NCI-H2029 treated with DMSO at 0.1 percent for 48 hours (cell line): ENCODE results near the gene RAB9A.
"Not testable (repeated sequence)": the region's sequence is repeated elsewhere in the genome, so short reads cannot be mapped to it uniquely, and the experiment has no call there.

Experiments
- DNase-seq: peaks from one replicate; lab custom pipeline; 2025; lab: John Stamatoyannopoulos, UW

RAB9A gene

DNA sequence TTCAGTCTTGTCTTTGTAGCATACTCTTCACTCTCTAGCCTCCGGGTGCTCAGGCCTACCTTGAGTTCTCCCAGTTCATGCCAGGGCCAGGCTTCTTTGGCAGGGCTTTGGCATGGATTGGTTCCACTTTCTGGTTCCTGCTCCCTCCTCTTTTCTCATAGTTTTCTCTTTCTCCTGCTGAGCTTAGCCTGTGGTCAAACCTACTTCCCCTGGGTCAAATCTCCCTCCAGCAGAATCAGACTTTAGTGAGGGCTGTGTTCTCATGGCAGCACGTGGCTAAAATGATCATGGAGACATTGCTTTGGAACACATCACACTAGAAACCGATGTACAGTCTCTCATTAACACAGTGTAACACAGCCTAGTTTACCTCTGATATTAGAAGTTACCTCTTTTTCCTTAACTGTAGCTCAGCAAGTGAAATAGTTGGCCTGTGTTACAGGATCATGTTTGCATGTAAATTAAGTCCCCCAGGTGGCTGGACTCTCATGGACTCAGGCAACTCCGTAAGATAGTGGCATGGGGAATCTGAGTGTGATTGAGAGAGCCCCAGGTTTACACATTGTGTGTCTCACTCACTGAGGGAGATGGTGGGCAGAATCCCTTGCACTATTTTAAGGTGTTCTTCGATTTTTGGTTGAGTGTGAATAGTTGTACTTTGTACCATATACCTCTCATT is 13.3 kb downstream of the RAB9A start:
- DNase-seq = no peak

DNA sequence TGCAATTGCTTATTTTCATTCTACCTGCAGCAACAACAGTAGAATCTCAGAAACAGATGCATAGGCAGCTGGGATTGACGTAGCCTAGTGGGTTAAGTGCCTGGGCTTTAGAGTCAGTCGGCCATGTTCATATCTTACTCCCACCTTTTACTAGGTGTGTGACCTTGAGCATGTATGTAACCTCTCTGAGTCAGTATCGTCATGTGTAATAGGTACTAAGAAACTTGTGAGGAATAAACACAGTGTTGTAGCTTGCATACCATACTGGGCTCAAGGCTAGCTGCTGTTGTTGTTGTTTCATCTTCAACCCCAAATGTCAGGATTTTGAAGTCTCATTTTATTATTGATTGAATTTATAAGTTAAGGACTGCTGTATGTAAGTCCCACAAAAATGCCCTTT is 14.2 kb downstream of the RAB9A start:
- no peak for DNase-seq

DNA sequence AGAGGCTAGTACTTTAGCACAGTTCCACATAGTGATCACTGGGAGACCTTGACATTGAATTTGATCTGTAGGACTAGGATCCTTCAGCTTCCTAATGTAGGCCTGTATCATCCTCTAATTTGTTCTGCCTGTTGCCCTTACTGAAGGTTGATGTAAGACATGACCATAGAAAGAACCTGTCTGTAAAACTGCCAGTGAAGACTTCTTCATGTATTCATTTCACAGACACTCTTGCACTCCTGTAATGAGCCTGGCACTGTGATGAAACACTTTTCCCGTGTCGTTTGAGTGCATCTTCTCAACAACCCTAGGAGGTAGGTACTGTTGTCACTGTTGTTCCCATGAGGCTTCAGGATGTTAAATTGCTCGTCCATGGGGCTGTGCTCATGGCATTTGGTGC is 14.7 kb downstream of the RAB9A start:
- DNase-seq = no peak

DNA sequence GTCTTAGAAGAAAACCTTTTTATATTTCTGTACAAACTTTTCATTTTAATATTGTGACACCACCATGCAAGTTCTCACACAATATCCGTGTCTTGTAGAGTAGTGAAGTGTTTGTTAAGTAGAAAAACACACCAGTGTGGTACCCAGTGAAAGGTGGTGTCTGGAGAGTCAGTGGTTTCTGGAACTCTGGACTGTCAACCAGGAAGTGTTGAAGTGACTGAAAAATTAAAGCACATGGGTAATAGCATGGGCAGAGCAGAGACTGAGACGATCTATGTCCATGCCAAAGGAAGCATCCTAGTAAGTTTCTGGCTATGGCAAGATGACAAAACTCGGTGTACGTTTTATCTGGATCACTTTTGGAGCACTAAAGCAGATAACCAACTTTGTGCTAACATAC is 22.2 kb downstream of the RAB9A start:
- no peak for DNase-seq

DNA sequence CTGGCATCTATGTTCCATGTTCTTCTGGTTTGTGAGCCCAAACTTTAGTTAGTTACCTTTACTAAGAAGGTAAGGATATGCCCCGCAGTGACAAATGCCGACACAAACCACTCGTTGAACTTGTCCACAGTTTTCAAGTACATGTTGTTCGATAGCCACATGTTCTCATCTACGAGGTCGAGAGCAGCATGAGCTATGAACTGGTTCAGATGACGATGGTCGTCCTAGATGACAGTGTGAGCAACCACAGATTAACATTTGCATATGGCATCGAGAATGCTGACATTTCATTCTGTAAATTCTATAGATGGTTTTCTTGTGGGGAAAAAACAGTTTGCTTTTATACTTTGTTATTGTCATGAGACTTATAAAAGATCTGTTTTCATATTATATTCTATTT is 27.5 kb downstream of the RAB9A start:
- no peak for DNase-seq

DNA sequence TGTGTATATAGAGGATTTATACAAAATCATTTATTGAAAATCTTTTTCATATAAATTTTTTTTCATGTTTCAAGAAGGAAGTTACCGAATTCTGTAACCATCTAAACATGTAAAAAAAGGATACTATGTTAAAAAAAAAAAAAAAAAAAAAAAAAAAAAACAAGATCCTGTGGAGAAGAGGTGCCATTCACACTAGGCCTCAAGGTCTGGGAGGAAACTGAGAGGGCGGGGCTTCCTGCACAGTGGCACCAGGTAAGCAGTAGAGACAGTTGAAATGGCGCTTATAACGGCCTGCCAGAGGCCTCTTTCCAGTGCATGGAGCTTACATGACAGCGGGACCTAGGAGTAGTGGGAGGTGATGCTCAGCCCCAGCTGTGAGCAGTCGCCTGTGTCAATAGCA is 28.0 kb downstream of the RAB9A start:
- no peak for DNase-seq

DNA sequence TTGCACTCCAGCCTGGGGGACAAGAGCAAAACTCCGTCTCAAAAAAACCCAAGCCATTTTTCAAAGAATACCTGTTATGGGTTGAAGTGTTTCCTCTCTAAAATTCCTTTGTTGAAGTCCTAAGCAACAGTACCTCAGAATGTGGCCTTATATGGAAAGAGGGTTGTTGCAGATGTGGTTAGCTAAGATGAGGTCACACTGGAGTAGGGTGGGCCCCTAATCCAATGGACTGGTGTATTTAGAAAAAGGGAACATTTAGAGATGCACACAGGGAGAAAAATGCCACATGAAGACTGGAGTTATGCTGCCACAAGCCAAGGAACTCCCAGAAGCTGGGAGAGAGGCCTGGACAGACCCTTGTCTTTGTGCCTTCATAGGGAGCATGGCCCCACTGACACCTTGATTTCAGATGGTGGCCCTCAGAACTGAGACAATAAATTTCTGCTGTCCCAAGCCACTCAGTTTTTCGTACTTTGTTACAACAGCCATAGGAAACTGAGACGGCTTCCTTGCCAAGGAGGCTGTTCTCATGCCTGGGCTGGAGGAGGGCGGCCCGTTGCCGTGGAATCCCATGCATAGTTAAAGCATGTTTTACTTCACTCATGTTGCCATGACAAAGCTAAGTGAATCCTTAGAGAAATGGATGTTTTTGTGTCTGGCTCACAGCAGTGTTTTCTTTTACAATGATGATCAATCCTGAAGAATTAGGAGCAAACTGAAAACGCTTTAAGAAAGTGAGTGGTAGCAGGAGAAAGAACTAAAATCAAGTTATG is 29.0 kb downstream of the RAB9A start:
- no peak for DNase-seq

DNA sequence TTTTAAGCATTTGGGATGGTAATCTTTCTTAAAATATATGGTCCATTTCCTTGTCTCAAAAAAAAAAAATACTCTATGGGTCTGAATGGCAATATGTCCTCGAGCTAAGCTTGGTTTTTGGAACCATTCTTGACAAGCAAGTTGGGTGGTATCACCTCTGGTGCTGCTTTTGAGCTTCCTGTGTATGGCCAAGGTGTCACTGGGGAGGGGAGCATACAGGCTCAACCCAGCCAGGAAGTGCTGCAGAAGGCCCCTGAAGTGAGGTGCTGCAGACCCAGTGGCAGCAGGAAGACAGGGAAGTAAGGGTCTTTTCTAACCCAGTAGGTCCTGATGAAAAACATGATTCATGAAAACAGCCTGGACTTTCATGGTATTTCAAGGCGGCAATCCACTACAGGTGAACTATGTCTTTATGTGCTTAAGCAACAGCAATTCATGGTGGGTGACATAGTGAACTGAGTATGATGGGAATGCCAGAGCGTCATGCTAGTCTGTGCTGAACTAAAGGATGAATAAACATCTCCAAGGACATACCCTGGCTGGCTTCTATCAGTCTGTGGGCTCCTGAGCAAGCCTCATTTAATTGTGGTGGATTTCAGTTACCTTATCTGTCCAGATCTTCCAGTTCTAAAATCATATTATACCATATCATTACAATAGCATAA is 30.4 kb downstream of the RAB9A start:
- DNase-seq = no peak

DNA sequence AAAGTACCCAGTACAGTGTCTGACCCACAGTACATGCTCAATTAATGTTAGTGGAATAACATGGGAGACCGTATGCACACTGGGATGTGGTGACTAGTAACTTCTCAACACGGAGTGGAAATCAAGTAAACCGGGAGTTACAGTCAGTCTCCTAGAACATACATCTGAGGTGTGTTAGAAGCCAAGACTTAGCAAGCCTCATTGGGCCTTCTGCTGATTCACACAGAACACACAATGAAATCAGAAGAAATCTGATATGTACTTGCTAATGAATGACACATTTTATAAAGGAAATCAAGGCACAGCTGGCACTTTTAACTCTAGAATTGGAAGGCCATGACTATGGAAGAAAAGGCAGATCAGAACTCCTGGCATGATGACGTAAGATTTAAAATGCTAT is 32.4 kb downstream of the RAB9A start:
- no peak for DNase-seq

DNA sequence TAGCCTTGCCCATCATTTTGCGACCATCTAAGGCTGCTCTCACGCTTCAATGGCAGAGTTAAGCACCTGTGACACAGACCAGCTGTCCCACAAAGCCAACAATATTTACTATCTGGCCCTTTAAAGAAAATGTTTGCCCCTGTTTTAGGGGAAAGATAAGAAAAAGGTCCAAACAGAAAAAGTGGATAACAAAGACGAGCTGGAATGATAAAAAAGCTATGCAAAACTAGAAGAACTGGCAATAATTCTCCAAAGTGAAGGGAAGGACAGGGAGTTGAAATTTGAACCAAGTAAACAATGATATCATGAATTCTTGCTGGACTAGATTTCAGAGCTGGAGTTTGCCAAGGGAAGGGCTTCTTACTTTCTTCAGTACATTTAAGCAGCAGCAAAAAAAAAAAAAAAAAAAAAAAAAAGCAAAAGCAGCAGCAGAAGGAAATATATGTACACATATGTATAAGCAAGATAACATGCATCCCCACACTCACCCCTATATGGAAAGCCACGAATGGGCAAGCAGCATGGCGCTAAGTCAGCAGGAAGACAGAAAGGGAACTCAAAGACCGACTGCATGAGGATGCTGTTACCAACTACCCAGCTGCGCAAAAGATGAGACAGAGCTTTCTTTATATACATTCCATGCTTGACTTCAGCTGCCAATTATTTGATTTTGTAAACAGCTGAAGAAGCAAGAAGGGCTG is 33.0 kb downstream of the RAB9A start:
- DNase-seq = no peak

DNA sequence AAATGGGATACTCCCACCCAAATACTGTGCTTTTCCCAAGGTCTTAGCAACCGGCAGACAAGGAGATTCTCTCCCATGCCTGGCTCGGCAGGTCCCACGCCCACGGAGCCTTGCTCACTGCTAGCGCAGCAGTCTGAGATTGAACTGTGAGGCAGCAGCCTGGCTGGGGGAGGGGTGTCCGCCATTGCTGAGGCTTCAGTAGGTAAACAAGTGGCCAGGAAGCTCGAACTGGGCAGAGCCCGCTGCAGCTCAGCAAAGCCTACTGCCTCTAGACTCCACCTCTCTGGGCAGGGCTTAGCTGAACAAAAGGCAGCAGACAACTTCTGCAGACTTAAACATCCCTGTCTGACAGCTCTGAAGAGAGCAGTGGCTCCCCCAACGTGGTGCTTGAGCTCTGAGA is 36.0 kb downstream of the RAB9A start:
- DNase-seq = not testable (repeated sequence)

DNA sequence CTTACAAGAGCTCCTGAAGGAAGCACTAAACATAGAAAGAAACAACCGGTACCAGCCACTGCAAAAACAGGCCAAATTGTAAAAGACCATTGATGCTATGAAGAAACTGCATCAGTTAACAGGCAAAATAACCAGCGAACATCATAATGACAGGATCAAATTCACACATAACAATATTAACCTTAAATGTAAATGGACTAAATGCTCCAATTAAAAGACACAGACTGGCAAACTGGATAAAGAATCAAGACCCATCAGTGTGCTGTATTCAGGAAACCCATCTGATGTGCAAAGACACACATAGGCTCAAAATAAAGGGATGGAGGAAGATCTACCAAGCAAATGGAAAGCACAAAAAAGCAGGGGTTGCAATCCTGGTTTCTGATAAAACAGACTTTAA is 37.7 kb downstream of the RAB9A start:
- DNase-seq = not testable (repeated sequence)

DNA sequence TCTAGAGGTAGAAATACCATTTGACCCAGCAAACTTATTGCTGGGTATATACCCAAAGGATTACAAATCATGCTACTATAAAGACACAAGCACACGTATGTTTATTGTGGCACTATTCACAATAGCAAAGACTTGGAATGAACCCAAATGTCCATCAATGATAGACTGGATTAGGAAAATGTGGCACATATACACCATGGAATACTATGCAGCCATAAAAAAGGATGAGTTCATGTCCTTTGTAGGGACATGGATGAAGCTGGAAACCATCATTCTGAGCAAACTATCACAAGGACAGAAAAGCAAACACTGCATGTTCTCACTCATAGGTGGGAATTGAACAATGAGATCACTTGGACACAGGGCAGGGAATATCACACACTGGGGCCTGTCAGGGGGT is 41.6 kb downstream of the RAB9A start:
- DNase-seq = not testable (repeated sequence)

DNA sequence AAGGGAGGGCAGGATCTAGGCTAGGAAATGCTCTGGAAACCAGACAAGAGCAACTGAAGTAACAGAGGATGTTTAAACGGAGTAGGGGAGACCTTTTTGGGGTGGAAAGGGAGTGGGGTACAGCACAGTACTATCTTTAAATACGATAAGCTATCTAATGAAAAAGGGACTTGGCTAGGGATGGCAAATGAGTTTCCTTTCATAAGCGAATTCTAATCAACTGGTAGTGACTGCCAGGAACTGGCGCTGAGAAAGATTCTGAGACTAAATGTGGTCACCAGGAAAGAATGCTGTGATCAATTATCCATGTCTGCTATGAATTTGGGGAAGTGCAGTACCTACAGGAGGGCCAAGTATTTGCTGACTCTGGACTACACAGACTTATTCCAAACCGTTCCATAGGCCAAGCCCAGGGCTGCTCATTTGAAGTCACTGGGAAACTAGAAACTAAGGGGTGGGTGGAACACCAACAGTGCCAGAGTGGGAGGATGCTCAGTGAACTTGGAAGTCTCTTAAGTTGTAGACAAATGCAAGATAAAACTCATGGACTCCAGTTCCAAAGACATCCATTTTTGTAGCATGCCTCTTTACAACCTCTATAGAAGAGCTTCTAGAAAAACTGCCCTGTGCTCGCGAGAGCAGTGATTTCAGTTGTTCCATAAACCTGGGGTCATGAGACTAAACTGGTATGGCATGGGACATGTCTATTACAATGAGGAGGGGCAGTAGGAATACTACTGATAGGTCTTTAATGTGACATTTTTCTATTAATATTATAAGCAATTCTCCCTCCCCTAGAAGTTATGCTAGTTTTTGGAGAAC is 43.5 kb downstream of the RAB9A start:
- no peak for DNase-seq

DNA sequence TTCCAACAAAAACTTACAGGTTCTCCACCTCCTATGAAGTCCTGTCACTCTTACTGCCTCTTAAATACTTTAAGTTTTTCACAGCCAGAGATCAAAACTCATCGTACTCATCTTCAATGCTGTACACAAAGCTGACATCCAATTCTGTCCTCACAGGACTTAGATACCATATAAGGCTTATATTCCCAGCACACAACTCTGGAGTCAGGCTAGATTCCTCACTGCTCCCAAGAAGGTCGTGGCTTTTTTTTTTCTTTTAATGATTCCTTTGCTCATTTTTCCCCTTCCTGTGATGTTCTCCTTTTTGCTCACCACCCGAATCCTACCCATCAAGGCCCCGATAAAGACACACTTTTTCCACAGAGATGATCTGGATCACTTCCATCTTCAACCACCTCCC is 44.6 kb downstream of the RAB9A start:
- no peak for DNase-seq

DNA sequence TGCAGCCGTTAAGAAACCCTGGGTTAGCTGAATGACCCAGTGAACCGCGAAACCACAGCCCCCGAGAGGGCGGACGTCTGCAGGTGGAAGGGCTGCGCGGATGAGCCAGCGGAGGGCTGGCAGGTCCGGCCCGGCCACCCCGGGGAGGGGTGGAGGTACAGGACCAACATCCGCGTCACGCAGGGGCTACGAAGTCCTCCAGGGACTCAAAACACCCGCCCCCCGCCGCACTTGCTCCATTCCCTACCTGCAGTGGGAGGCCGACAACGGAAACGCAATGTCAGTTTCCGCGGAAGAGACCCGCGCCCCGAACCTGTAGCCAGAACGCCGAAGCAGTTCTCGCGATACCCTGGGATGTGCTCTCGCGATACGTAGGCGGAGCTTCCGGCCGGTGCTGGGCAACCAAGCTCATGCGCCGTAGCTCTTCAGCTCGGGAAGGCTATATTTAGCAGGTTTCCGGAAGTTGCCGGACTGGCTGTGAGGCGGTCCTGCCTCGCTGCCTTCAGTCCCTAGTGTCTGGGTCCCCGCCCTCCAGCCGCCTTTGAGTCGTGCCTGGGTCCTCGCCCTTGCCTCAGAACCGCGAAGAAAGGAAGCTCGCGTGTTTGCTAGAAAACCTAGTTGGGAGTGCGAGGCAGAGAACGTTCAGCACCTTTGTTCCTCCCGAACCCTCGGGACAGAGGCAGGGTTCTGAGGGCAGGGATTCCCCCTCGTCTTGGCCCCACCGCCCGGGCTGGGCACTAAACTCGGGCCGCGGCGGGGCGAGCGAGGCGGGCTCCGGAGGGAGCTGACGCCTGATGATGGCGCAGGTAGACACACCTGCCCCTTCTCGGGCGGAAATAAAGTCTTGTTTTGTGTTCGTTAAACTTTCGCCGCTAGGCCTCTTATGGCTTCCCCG is 45.6 kb downstream of the RAB9A start, which contains the start of the genes OFD1 and TRAPPC2:
TSS of gene OFD1 (plus strand) at position 471 of the 895 bp plus-strand sequence. CDS start at position 795, 324 bp downstream.
TSS of gene TRAPPC2 (minus strand) at position 343 of the 895 bp plus-strand sequence. CDS start 14,657 bp downstream, outside the sequence.
- peak; percentile 27 for DNase-seq

DNA sequence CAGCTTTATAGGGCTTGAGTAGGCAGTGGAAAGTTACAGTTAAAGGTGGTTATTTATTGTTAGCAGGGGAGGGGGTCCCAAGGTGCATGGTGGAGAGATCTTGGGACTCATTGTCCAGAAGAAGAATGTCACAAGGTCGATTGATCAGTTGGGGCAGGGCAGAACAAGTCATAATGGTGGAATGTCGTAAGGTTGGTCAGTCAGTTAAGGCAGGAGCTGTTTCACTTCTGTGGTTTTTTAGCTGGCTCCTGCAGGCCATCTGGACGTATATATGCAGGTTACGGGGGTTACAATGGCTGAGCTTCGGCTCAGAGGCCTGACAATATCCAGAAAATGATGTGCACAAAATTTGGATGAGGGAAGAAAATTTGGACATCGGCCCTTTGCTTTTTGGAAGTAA is 52.8 kb downstream of the RAB9A start:
- no peak for DNase-seq

DNA sequence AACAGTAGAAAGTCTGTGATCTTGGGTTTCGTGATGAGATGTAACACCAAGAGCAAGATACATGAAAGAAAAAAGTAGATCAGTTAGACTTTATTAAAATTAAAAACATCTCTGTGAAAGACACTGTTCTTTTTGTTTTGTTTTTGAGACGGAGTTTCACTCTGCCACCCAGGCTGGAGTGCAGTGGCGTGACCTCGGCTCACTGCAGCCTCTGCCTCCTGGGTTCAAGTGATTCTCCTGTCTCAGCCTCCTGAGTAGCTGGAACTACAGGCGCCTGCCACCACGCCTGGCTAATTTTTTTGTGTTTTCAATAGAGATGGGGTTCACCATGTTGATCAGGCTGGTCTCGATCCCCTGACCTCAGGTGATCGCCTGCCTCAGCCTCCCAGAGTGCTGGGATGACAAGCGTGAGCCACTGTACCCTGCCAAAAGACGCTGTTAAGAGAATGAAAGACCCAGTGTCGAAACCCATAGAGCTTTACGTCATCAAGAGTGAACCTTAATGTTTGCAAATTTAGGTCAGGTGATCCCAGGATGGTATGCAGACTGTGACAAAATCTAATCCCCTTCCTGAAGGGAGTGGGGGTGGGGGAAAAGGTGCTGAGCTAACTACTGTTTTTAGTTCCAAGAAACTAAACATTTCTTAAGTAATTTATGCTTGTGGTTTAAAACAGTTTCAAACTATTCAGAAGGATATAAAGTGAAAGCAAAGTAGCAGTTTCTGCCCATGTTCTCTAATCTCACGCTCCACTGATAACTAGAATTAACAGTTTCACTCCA is 53.7 kb downstream of the RAB9A start:
- no peak for DNase-seq

DNA sequence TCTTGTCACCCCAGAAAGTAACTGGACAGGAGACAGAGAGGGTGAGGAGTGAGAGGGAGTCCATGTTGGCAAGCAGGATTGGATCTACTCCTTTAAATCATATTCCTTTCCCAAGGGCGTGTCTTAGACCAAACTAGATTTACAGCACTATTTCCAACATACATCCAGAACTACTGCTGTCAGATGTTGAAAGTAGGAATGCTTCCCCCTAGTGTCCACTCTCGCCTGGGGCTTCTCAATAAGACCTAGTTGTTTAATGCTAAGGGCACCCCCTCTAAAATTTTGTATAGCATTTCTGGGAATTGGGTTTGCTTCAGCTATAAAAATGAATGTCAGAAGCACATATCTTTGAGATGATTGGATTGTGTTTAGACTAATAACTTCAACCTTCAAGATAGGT is 58.9 kb downstream of the RAB9A start:
- DNase-seq = no peak

DNA sequence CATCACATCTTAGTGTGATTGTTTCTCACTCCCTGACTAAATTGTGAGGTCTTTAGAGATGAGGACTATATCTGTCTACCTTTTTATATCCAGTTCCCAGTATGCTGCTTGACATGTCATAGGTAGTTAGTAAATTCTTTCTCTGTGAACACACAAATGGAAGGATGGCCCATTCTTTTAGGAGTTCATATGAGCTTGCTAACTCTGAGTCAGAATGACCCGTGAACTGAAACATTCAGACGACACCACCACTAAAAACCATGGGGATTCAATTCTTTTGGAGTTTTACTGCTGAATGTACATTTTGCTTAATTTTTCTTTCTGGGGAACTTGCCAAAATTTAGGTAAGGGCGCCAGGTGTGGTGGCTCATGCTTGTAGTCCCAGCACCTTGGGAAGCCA is 59.6 kb downstream of the RAB9A start:
- no peak for DNase-seq
